ENCODE results near the gene ZNF652.

GRCh38 chr17:49404361-49404760 lies 42.3 kb upstream of the ZNF652 start:
- TF ChIP-seq POLR2A (IDR thresholded peaks at IDR 0.05) (no peak), CTCF (IDR thresholded peaks at IDR 0.05) (no peak)
